OCI-LY7 (cell line): Measurements from ENCODE around the gene UBE2G1.

ENCODE experiments used
- CTCF ChIP-seq: fragments of 200-600 bp; sonication (generic); conservative IDR thresholded peaks from 2 replicates; pipeline ENCODE4 v1.5.1; 2014; ENCODE audit warnings: mild to moderate bottlenecking, antibody characterized with exemption, low read length, moderate library complexity, mixed read lengths
- EZH2phosphoT487 ChIP-seq: fragments of 200-600 bp; sonication (generic); IDR thresholded peaks from 2 replicates; pipeline ENCODE4 v1.6.1; 2018; ENCODE audit warnings: low read depth, borderline replicate concordance, mild to moderate bottlenecking, mixed run types, antibody characterized with exemption, low read length, moderate library complexity, mixed read lengths

- TF ChIP-seq CTCF (no peak), EZH2phosphoT487 (no peak)
Observed at GRCh38 chr17:4334332-4334731, 32.1 kb downstream of the UBE2G1 start.
